Nephron (organoid): Measurements from ENCODE around the gene OR1M1.

ENCODE experiments used
- H3K27ac Mint-ChIP-seq, 3 experiments: 2 replicates each; pipeline ENCODE4 v1.8.0; 2020; ENCODE audit warnings: mixed read lengths in 3 of 3, mild to moderate bottlenecking in 2 of 3, moderate library complexity in 1 of 3
- H3K27me3 Mint-ChIP-seq: 2 replicates; pipeline ENCODE4 v1.8.0; 2021; ENCODE audit warnings: low read depth, mild to moderate bottlenecking, moderate library complexity, mixed read lengths
- H3K36me3 Mint-ChIP-seq: 2 replicates; pipeline ENCODE4 v1.8.0; 2020; ENCODE audit warnings: low read depth, mixed read lengths
- H3K4me1 Mint-ChIP-seq: 2 replicates; pipeline ENCODE4 v1.8.0; 2020; ENCODE audit warnings: mixed read lengths
- H3K4me3 Mint-ChIP-seq, 3 experiments: 2 replicates each; pipeline ENCODE4 v1.8.0; 2020; ENCODE audit warnings: mild to moderate bottlenecking in 3 of 3, mixed read lengths in 3 of 3, moderate library complexity in 2 of 3
- H3K9me3 Mint-ChIP-seq: 2 replicates; pipeline ENCODE4 v1.8.0; 2020; ENCODE audit warnings: mixed read lengths
- CTCF ChIP-seq, 3 experiments: fragments of 200-600 bp; sonication (generic); IDR thresholded peaks; one replicate each; pipeline ENCODE4 v1.5.0; 2021; ENCODE audit warnings: antibody characterized with exemption in 3 of 3; ENCODE audit not compliant: unreplicated experiment in 3 of 3

OR1M1 gene

GRCh38 chr19:9107375-9107774 lies 20.5 kb downstream of the OR1M1 start, which contains the start of gene OR7G2:
TSS of gene OR7G2 (minus strand) at chr19:9107475. CDS start at chr19:9103243, 4,232 bp downstream.
- no peak for TF ChIP-seq CTCF (IDR thresholded peaks at IDR 0.05; ENCODE audit: unreplicated experiment in 3 of 3)
- Mint-ChIP-seq H3K36me3 (no peaks in the 10 kb centered on the region), H3K27ac (no peak within 1 kb of the TSS), H3K4me1 (no peaks in the 10 kb centered on the region), H3K27me3 (peaks cover 4% of the 10 kb centered on the region), H3K9me3 (peaks cover 17% of the 10 kb centered on the region), H3K4me3 (no peak within 1 kb of the TSS)

- no peak overlapping the region for H3K4me3 Mint-ChIP-seq
- no peak for TF ChIP-seq CTCF (IDR thresholded peaks at IDR 0.05; ENCODE audit: unreplicated experiment in 3 of 3)
- H3K4me1 Mint-ChIP-seq = no peaks in the 10 kb centered on the region
- H3K27ac Mint-ChIP-seq = no peak overlapping the region
- peaks cover 4% of the 10 kb centered on the region for H3K27me3 Mint-ChIP-seq
- peaks cover 12% of the 10 kb centered on the region for H3K9me3 Mint-ChIP-seq
- no peaks in the 10 kb centered on the region for H3K36me3 Mint-ChIP-seq
Measured at GRCh38 chr19:9109959-9110358, 23.1 kb downstream of the OR1M1 start.

GRCh38 chr19:9115307-9115813 lies 28.5 kb downstream of the OR1M1 start, which contains the start of gene OR7G1:
TSS of gene OR7G1 (minus strand) at chr19:9115763. CDS start at chr19:9115763, 0 bp downstream.
- Mint-ChIP-seq H3K27ac (no peak within 1 kb of the TSS), H3K36me3 (no peaks in the 10 kb centered on the region), H3K9me3 (peaks cover 3% of the 10 kb centered on the region), H3K27me3 (peaks cover 8% of the 10 kb centered on the region), H3K4me1 (no peaks in the 10 kb centered on the region), H3K4me3 (no peak within 1 kb of the TSS)
- no peak for TF ChIP-seq CTCF (IDR thresholded peaks at IDR 0.05; ENCODE audit: unreplicated experiment in 3 of 3)

DNA sequence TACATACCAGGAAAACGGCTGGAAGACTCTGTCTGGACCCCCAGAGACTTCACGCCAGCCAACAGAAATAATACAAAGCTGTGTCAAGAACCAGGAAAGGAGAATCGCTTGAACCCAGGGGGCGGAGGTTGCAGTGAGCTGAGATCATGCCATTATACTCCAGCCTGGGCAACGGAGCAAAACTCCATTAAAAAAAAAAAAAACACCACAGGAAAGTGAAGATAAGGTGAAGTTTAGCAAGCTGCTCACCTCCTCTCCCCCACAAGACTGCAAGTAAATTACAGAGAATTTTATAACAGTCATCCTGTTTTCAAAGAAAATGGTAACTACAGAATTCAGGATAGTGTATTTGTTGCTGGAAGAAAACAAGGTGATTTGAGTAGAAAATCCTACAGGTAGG lies 29.7 kb downstream of the OR1M1 start:
- TF ChIP-seq CTCF (IDR thresholded peaks at IDR 0.05; ENCODE audit: unreplicated experiment in 3 of 3) = no peak
- H3K4me1 Mint-ChIP-seq = no peaks in the 10 kb centered on the region
- H3K9me3 Mint-ChIP-seq = peaks cover 3% of the 10 kb centered on the region
- H3K27ac Mint-ChIP-seq = no peak overlapping the region
- H3K27me3 Mint-ChIP-seq = peaks cover 8% of the 10 kb centered on the region
- H3K36me3 Mint-ChIP-seq = no peaks in the 10 kb centered on the region
- no peak overlapping the region for H3K4me3 Mint-ChIP-seq

DNA sequence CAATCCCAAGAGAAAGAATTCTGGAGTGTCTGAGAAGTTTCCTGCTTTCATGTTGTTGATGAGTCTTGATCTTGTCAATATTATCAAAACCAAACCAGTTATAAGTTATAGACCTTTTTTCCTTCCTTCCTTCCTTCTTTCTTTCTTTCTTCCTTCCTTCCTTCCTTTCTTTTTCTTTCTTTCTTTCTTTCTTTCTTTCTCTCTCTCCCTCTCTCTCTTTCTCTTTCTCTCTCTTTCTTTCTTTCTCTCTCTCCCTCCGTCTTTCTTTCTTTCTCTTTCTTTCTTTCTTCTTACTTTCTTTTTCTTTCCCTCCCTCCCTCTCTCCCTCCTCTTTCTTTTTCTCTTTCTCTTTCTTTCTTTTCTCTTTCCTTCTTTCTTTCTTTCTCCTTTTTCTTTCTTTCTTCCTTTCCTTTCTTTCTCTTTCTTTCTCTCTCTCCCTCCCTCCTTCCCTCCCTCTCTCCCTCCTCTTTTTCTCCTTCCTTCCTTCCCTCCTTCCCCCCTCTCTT lies 40.1 kb downstream of the OR1M1 start, which contains the start of gene OR7G3:
TSS of gene OR7G3 (minus strand) at position 51 of the 506 bp plus-strand sequence. CDS start at position 51, 0 bp downstream.
- no peaks in the 10 kb centered on the region for H3K36me3 Mint-ChIP-seq
- peaks cover 15% of the 10 kb centered on the region for H3K27me3 Mint-ChIP-seq
- H3K9me3 Mint-ChIP-seq = peaks cover 10% of the 10 kb centered on the region
- no peak within 1 kb of the TSS for H3K27ac Mint-ChIP-seq
- no peaks in the 10 kb centered on the region for H3K4me1 Mint-ChIP-seq
- TF ChIP-seq CTCF (IDR thresholded peaks at IDR 0.05; ENCODE audit: unreplicated experiment in 3 of 3) = no peak
- H3K4me3 Mint-ChIP-seq = no peak within 1 kb of the TSS

GRCh38 chr19:9128171-9128570 lies 41.3 kb downstream of the OR1M1 start:
- Mint-ChIP-seq H3K27me3 (peaks cover 22% of the 10 kb centered on the region), H3K4me3 (no peak overlapping the region)

More at GRCh38 chr19:9128171-9128570, 41.3 kb downstream of the OR1M1 start:
- TF ChIP-seq CTCF (IDR thresholded peaks at IDR 0.05; ENCODE audit: unreplicated experiment in 3 of 3) = no peak
- Mint-ChIP-seq H3K27ac (no peak overlapping the region), H3K9me3 (peaks cover 7% of the 10 kb centered on the region), H3K36me3 (no peaks in the 10 kb centered on the region), H3K4me1 (no peaks in the 10 kb centered on the region)
